Fibroblast of lung (primary cell): ENCODE measurements around the gene DUS3L.

Experiments
- CTCF ChIP-seq, 2 donors: IDR thresholded peaks in 1 of 2; conservative IDR thresholded peaks in 1 of 2; 1 replicate in 1 of 2; 2 replicates in 1 of 2; pipeline ENCODE4 v1.5.1; 2011 to 2012; ENCODE audit warnings: low read length in 2 of 2, control low read depth in 1 of 2, inconsistent platforms in 1 of 2, low read depth in 1 of 2, mild to moderate bottlenecking in 1 of 2
- EZH2 ChIP-seq: IDR thresholded peaks from 2 replicates; pipeline ENCODE4 v1.5.1; 2012; ENCODE audit warnings: low read length, control low read depth, mild to moderate bottlenecking; ENCODE audit errors: missing control alignments

GRCh38 chr19:5786593-5787408 lies 4.2 kb downstream of the DUS3L start:
- TF ChIP-seq CTCF (conservative IDR thresholded peaks at IDR 0.05 in 1 of 2, IDR thresholded peaks at IDR 0.05 in 1 of 2; ENCODE audit: low read depth in 1 of 2, low read length in 2 of 2), result no peak
- no peak for TF ChIP-seq EZH2
